Keratinocyte (primary cell): Measurements from ENCODE around the gene CKMT2. TPM values are rescaled to one million over a fixed set of nuclear protein-coding genes. Genes with fewer than 3 reads are reported as not detected.

ENCODE experiments used
- DNase-seq: peaks from one replicate; pipeline ENCODE4 v3.0.0-alpha.2; 2011; ENCODE audit warnings: low read depth, missing footprints, low spot score
- FAIRE-seq: peaks from 2 replicates; lab custom pipeline; 2011; peaks lifted over from hg19 to GRCh38; lab: Jason Lieb, UNC
- H2AFZ ChIP-seq: 2 replicates; pipeline ENCODE4 v1.6.0; 2012; ENCODE audit warnings: low read length, control low read depth, inconsistent platforms; ENCODE audit not compliant: control insufficient read depth
- H3K27ac ChIP-seq: 2 replicates; pipeline ENCODE4 v1.5.1; 2011; ENCODE audit warnings: low read length; ENCODE audit not compliant: control insufficient read depth, insufficient read depth
- H3K27me3 ChIP-seq: 3 replicates; pipeline ENCODE4 v1.6.0; 2011; ENCODE audit warnings: low read length; ENCODE audit not compliant: control insufficient read depth, insufficient read depth; ENCODE audit errors: extremely low read depth
- H3K36me3 ChIP-seq, 2 experiments: 2 replicates in 1 of 2; 3 replicates in 1 of 2; pipeline ENCODE4 v1.5.1; 2011; ENCODE audit warnings: low read length in 2 of 2, mild to moderate bottlenecking in 1 of 2; ENCODE audit not compliant: control insufficient read depth in 2 of 2, insufficient read depth in 2 of 2; ENCODE audit errors: extremely low read depth in 1 of 2
- H3K4me1 ChIP-seq: 3 replicates; pipeline ENCODE4 v1.5.1; 2011; ENCODE audit warnings: low read length; ENCODE audit not compliant: control insufficient read depth, insufficient read depth; ENCODE audit errors: extremely low read depth
- H3K4me2 ChIP-seq: 3 replicates; pipeline ENCODE4 v1.6.0; 2011; ENCODE audit warnings: low read depth, low read length; ENCODE audit not compliant: control insufficient read depth, insufficient read depth; ENCODE audit errors: extremely low read depth
- H3K4me3 ChIP-seq, 3 experiments: fragments of 200-600 bp in 1 of 3; sonication (generic) in 1 of 3; 2 replicates in 2 of 3; 3 replicates in 1 of 3; pipeline ENCODE4 v1.5.1; 2011 to 2016; ENCODE audit warnings: low read length in 3 of 3, mild to moderate bottlenecking in 3 of 3, control low read depth in 2 of 3, inconsistent platforms in 1 of 3, low read depth in 1 of 3, mixed read lengths in 1 of 3, mixed run types in 1 of 3, moderate library complexity in 1 of 3; ENCODE audit not compliant: control insufficient read depth in 2 of 3, insufficient read depth in 2 of 3; ENCODE audit errors: extremely low read depth in 1 of 3
- H3K79me2 ChIP-seq: 2 replicates; pipeline ENCODE4 v1.6.0; 2012; ENCODE audit warnings: low read length; ENCODE audit not compliant: control insufficient read depth, insufficient read depth
- H3K9ac ChIP-seq: 3 replicates; pipeline ENCODE4 v1.6.0; 2011; ENCODE audit warnings: low read length; ENCODE audit not compliant: control insufficient read depth, insufficient read depth; ENCODE audit errors: extremely low read depth
- H3K9me1 ChIP-seq: 3 replicates; pipeline ENCODE4 v1.6.0; 2011; ENCODE audit warnings: low read length; ENCODE audit not compliant: control insufficient read depth, insufficient read depth; ENCODE audit errors: extremely low read depth
- H3K9me3 ChIP-seq: 2 replicates; pipeline ENCODE4 v1.5.1; 2012; ENCODE audit warnings: low read depth, low read length; ENCODE audit not compliant: control insufficient read depth
- H4K20me1 ChIP-seq: 3 replicates; pipeline ENCODE4 v1.6.0; 2011; ENCODE audit warnings: low read length; ENCODE audit not compliant: control insufficient read depth, insufficient read depth; ENCODE audit errors: extremely low read depth
- EZH2 ChIP-seq: IDR thresholded peaks from one replicate; pipeline ENCODE4 v1.6.1; 2012; ENCODE audit warnings: inconsistent platforms, mild to moderate bottlenecking, low read length, moderate library complexity
- dilution Hi-C: fragments of 300-500 bp; cut with MboI; formaldehyde crosslinking; loops from one replicate; pipeline ENCODE4 v1.7.0; 2020; ENCODE audit warnings: low sequenced_read_pairs; ENCODE audit not compliant: extremely low pct_ligation_motif_present
- polyA plus RNA-seq, 5 experiments: library from polyadenylated mRNA; depleted of rRNA in 3 of 5; stranded (reverse) in 3 of 5; stranded (forward) in 1 of 5; unstranded in 1 of 5; fragments of >200 nt; gene quantifications; 1 replicate in 1 of 5; 2 replicates in 3 of 5; 3 replicates in 1 of 5; pipeline versions ENCODE4 v1.2.1 to v1.2.3, GENCODE V29; 2011 to 2012; ENCODE audit warnings: missing spikeins in 2 of 5, low read depth in 1 of 5, low replicate concordance in 1 of 5
- TF ChIP-seq, protein P1 (sequence below), 3 experiments: IDR thresholded peaks in 1 of 3; conservative IDR thresholded peaks in 1 of 3; optimal IDR thresholded peaks in 1 of 3; 2 replicates in 2 of 3; 3 replicates in 1 of 3; pipeline versions ENCODE3 to v1.5.1; 2011; ENCODE audit warnings: low read length in 3 of 3, mild to moderate bottlenecking in 3 of 3, moderate library complexity in 2 of 3, control low read depth in 1 of 3, inconsistent platforms in 1 of 3; ENCODE audit not compliant: insufficient read depth in 2 of 3; ENCODE audit errors: extremely low read depth in 1 of 3

Gene CKMT2
- polyA plus RNA-seq, 1 donor (not counting 4 experiments of a cell fraction or from before 2014, with no cell fraction given), result not detected

- H3K9ac ChIP-seq, result no peak overlapping the region
- H3K4me2 ChIP-seq, result no peak overlapping the region
- no peaks in the 10 kb centered on the region for H3K27me3 ChIP-seq
- H3K4me3 ChIP-seq, result no peak overlapping the region
- no peaks in the 10 kb centered on the region for H4K20me1 ChIP-seq
- DNase-seq, result no peak
- H3K9me1 ChIP-seq, result no peaks in the 10 kb centered on the region
- H3K27ac ChIP-seq, result no peak overlapping the region
- no peak for FAIRE-seq
- no peak for TF ChIP-seq EZH2
- TF ChIP-seq, protein P1, sequence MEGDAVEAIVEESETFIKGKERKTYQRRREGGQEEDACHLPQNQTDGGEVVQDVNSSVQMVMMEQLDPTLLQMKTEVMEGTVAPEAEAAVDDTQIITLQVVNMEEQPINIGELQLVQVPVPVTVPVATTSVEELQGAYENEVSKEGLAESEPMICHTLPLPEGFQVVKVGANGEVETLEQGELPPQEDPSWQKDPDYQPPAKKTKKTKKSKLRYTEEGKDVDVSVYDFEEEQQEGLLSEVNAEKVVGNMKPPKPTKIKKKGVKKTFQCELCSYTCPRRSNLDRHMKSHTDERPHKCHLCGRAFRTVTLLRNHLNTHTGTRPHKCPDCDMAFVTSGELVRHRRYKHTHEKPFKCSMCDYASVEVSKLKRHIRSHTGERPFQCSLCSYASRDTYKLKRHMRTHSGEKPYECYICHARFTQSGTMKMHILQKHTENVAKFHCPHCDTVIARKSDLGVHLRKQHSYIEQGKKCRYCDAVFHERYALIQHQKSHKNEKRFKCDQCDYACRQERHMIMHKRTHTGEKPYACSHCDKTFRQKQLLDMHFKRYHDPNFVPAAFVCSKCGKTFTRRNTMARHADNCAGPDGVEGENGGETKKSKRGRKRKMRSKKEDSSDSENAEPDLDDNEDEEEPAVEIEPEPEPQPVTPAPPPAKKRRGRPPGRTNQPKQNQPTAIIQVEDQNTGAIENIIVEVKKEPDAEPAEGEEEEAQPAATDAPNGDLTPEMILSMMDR (optimal IDR thresholded peaks at IDR 0.05 in 1 of 3, IDR thresholded peaks at IDR 0.05 in 1 of 3, conservative IDR thresholded peaks at IDR 0.05 in 1 of 3; ENCODE audit: extremely low read depth in 1 of 3, insufficient read depth in 2 of 3, low read length in 3 of 3), result no peak
- no peak overlapping the region for H2AFZ ChIP-seq
- no peaks in the 10 kb centered on the region for H3K4me1 ChIP-seq
- H3K36me3 ChIP-seq, result no peaks in the 10 kb centered on the region
- dilution Hi-C loops, result no loop called here
- H3K79me2 ChIP-seq, result no peaks in the 10 kb centered on the region
- no peaks in the 10 kb centered on the region for H3K9me3 ChIP-seq
These were observed 2.7 kb upstream of the CKMT2 start for GRCh38 chr5:81230416-81230815.

DNA sequence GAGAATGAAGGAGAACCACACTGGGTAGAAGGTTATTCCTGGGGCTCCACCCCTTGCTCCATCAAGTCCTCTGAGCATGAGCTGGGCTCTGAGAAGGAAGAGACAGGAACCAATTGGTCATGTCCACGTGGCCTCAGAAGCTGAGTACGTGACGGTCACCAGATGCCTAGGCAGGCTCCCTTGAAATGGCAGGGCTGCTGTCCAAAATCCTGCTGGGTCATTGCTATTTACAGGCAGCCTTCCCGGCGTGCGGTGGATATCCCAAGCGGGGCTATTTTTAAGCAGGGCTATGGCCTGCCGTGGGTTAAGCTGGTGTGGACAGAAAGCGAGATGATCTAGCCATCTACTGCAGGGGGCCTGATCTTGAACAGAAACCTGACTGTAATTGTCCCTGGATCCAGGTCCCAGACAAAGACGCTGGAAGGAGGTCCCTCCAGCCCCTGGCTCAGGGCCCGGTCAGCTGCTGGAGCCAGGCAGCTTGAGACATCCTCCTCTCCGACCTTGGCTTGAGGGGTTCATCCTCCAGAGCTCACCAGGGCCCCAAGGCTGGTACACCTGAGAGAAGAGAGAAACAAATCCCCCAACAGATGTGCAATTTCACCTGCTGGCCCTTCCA lies 550 bp upstream of the CKMT2 start:
- FAIRE-seq, result no peak
- Histone ChIP-seq H3K27ac (no peak overlapping the region), H3K4me3 (no peak overlapping the region), H3K4me1 (no peaks in the 10 kb centered on the region), H3K36me3 (no peaks in the 10 kb centered on the region), H3K9me3 (no peaks in the 10 kb centered on the region), H3K27me3 (no peaks in the 10 kb centered on the region), H2AFZ (no peak overlapping the region), H4K20me1 (no peaks in the 10 kb centered on the region), H3K9me1 (no peaks in the 10 kb centered on the region), H3K4me2 (no peak overlapping the region), H3K79me2 (no peaks in the 10 kb centered on the region), H3K9ac (no peak overlapping the region)
- DNase-seq, result no peak
- TF ChIP-seq EZH2, result no peak
- TF ChIP-seq, protein P1 (optimal IDR thresholded peaks at IDR 0.05 in 1 of 3, IDR thresholded peaks at IDR 0.05 in 1 of 3, conservative IDR thresholded peaks at IDR 0.05 in 1 of 3; ENCODE audit: extremely low read depth in 1 of 3, insufficient read depth in 2 of 3, low read length in 3 of 3), result no peak
- dilution Hi-C loops, result no loop called here
